OCI-LY1 (cell line): Measurements from ENCODE around the gene VPS37D.

Experiments used
- EZH2 ChIP-seq: fragments of 200-600 bp; sonication (generic), shearing (Covaris generic); IDR thresholded peaks from 2 replicates; pipeline ENCODE4 v1.8.0; 2017; ENCODE audit warnings: borderline replicate concordance, mixed run types, mild to moderate bottlenecking, antibody characterized with exemption, low read length, moderate library complexity, mixed read lengths
- TF ChIP-seq, protein P1 (sequence below): fragments of 200-600 bp; sonication (generic), shearing (Covaris generic); IDR thresholded peaks from 2 replicates; pipeline ENCODE4 v1.5.1; 2017; ENCODE audit warnings: mild to moderate bottlenecking, antibody characterized with exemption, low read length, moderate library complexity, mixed read lengths

DNA sequence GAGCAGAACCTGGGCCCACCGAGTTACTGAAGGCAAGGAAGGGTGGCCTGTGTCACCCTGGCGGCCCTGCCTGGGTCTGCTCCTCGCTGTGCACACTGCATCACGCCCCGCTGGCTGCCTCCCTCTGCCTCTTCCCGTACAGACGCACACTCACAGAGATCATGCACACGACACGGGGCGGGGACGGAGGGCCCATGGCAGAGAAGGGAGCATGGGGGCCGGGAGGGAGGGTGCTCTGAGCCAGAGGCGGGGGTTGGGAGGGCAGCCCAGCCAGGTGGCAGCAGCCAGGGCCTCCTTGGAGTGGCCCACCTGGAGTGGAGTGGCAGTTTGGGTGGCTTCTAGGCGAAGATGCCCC lies 32.4 kb downstream of the VPS37D start:
- TF ChIP-seq, protein P1, sequence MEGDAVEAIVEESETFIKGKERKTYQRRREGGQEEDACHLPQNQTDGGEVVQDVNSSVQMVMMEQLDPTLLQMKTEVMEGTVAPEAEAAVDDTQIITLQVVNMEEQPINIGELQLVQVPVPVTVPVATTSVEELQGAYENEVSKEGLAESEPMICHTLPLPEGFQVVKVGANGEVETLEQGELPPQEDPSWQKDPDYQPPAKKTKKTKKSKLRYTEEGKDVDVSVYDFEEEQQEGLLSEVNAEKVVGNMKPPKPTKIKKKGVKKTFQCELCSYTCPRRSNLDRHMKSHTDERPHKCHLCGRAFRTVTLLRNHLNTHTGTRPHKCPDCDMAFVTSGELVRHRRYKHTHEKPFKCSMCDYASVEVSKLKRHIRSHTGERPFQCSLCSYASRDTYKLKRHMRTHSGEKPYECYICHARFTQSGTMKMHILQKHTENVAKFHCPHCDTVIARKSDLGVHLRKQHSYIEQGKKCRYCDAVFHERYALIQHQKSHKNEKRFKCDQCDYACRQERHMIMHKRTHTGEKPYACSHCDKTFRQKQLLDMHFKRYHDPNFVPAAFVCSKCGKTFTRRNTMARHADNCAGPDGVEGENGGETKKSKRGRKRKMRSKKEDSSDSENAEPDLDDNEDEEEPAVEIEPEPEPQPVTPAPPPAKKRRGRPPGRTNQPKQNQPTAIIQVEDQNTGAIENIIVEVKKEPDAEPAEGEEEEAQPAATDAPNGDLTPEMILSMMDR, result no peak
- no peak for TF ChIP-seq EZH2
